ENCODE measurements around the gene PARN.

DNA sequence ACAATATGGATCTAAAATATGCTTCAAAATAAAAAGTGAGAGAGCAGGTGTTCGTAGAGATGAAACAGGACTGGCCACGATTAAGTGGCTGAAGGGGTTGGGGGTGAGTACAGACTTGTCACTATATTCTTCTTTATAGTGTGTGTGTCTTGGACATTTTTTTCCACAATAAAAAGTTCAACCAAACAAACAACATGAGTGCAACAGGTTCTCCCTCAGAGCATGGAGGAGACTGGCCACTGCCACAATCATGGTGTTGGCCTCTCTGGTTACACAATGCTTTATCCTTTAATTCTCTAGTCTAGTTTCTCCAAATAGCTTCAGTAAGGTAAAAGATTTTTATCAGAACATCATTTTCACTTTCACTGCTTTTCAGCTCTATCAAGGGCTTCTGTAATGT lies 109.3 kb downstream of the PARN start:
- TF ChIP-seq, protein P1, sequence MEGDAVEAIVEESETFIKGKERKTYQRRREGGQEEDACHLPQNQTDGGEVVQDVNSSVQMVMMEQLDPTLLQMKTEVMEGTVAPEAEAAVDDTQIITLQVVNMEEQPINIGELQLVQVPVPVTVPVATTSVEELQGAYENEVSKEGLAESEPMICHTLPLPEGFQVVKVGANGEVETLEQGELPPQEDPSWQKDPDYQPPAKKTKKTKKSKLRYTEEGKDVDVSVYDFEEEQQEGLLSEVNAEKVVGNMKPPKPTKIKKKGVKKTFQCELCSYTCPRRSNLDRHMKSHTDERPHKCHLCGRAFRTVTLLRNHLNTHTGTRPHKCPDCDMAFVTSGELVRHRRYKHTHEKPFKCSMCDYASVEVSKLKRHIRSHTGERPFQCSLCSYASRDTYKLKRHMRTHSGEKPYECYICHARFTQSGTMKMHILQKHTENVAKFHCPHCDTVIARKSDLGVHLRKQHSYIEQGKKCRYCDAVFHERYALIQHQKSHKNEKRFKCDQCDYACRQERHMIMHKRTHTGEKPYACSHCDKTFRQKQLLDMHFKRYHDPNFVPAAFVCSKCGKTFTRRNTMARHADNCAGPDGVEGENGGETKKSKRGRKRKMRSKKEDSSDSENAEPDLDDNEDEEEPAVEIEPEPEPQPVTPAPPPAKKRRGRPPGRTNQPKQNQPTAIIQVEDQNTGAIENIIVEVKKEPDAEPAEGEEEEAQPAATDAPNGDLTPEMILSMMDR (conservative IDR thresholded peaks at IDR 0.05 in 1 of 2, IDR thresholded peaks at IDR 0.05 in 1 of 2; ENCODE audit: low read depth in 1 of 2, low read length in 2 of 2) = no peak
- no peak for TF ChIP-seq EZH2 (IDR thresholded peaks at IDR 0.05; ENCODE audit: low read length, missing control alignments)
